ENCODE data around the gene EIF4H.

The EIF4H gene

DNA sequence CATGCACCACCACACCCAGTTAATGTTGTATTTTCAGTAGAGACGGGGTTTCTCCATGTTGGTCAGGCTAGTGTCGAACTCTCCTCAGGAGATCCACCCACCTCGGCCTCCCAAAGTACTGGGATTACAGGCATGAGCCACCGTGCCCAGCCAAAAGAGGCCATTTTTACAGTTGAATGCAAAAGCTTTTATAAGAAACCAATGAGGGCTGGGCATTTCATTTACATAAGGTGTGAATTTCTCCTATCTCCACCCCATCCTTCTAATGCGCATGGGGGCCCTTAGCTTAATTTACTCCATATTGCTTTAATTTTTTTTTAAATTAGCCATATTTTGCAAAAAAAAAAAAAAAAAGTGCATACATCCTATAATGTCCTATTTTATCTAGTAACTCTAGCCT, 25.1 kb upstream of the EIF4H start:
- Mint-ChIP-seq H3K9me3 (peaks cover 5% of the 10 kb centered on the region), H3K36me3 (ENCODE audit: low read depth) (no peaks in the 10 kb centered on the region), H3K4me1 (peaks cover 7% of the 10 kb centered on the region), H3K4me3 (no peak overlapping the region), H3K27me3 (ENCODE audit: low read depth) (no peaks in the 10 kb centered on the region), H3K27ac (peak overlapping the region; percentile 76 to 87 (median 86))
- TF ChIP-seq, protein P1, sequence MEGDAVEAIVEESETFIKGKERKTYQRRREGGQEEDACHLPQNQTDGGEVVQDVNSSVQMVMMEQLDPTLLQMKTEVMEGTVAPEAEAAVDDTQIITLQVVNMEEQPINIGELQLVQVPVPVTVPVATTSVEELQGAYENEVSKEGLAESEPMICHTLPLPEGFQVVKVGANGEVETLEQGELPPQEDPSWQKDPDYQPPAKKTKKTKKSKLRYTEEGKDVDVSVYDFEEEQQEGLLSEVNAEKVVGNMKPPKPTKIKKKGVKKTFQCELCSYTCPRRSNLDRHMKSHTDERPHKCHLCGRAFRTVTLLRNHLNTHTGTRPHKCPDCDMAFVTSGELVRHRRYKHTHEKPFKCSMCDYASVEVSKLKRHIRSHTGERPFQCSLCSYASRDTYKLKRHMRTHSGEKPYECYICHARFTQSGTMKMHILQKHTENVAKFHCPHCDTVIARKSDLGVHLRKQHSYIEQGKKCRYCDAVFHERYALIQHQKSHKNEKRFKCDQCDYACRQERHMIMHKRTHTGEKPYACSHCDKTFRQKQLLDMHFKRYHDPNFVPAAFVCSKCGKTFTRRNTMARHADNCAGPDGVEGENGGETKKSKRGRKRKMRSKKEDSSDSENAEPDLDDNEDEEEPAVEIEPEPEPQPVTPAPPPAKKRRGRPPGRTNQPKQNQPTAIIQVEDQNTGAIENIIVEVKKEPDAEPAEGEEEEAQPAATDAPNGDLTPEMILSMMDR (IDR thresholded peaks at IDR 0.05; ENCODE audit: unreplicated experiment in 3 of 3): no peak

DNA sequence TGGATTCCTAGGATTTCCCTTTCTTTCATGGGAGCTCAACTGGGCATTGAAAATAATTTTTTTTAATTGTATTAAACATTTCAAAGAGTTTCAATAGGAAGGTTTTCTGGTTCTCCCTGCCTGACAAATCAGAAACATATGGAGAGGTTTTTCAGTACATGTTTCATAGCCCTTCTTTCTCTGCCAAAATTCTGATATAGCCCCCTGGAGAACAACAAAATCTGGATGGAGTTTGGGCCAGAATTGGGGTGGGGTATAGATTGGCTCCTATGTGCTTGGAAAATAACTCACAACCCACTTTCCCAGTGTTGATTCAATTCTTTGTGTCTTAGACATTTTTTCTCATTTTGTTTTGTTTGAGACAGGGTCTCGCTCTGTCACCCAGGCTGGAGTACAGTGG, 24.6 kb upstream of the EIF4H start:
- Mint-ChIP-seq H3K36me3 (ENCODE audit: low read depth) (no peaks in the 10 kb centered on the region), H3K9me3 (peaks cover 5% of the 10 kb centered on the region), H3K4me1 (peaks cover 7% of the 10 kb centered on the region), H3K27ac (peak overlapping the region; percentile 76 to 87 (median 86)), H3K4me3 (no peak overlapping the region), H3K27me3 (ENCODE audit: low read depth) (no peaks in the 10 kb centered on the region)
- TF ChIP-seq, protein P1 (IDR thresholded peaks at IDR 0.05; ENCODE audit: unreplicated experiment in 3 of 3): no peak

DNA sequence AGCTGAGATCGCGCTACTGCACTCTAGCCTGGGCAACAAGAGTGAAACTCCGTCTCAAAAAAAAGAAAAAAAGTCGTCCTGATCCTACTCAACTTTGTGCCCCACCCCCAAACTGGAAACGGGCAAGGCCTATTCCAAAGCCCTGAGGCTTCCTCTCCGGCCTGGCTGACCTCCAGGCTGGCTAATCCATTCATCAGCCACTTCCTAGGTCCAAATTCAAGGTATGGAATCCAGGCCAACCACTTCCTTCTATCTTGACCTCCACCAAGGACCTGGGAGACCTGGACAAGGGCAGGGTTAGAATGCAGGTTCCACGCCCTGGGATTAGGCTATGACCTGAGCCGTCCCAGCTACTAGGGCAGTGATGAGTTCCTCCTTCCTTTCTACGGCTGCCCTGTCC, 20.4 kb upstream of the EIF4H start:
- Mint-ChIP-seq H3K4me1 (peaks cover 7% of the 10 kb centered on the region), H3K27ac (no peak overlapping the region), H3K36me3 (ENCODE audit: low read depth) (no peaks in the 10 kb centered on the region), H3K9me3 (no peaks in the 10 kb centered on the region), H3K27me3 (ENCODE audit: low read depth) (no peaks in the 10 kb centered on the region), H3K4me3 (no peak overlapping the region)
- TF ChIP-seq, protein P1 (IDR thresholded peaks at IDR 0.05; ENCODE audit: unreplicated experiment in 3 of 3): no peak

DNA sequence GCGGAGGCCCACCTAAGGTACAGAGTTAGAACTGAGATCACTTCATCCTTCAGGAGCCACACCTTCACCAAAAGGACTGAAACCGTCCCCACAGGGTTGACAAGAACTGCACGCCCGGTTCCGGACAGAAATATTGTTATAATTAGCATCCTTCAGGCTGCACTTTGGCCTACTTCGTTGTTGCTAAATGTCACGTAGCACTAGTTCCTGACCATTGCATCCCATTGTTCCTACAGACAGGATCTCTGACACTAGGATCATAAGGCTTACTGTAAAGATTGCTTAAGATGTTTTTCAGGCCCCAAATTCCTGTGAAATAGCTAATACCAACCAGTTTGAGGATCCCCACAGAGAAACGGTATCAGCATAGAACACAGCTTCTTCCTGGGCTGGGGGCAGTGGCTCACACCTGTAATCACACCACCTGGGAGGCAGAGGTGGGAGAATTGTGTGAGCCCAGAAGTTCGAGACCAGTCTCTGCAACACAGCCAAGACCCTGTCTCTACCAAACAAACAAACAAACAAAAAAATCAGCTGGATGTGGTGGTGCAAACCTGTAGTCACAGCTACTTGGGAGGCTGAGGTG, 18.3 kb upstream of the EIF4H start:
- Mint-ChIP-seq H3K27ac (no peak overlapping the region), H3K36me3 (ENCODE audit: low read depth) (no peaks in the 10 kb centered on the region), H3K4me3 (no peak overlapping the region), H3K9me3 (no peaks in the 10 kb centered on the region), H3K4me1 (no peaks in the 10 kb centered on the region), H3K27me3 (ENCODE audit: low read depth) (no peaks in the 10 kb centered on the region)
- TF ChIP-seq, protein P1 (IDR thresholded peaks at IDR 0.05; ENCODE audit: unreplicated experiment in 3 of 3): no peak

DNA sequence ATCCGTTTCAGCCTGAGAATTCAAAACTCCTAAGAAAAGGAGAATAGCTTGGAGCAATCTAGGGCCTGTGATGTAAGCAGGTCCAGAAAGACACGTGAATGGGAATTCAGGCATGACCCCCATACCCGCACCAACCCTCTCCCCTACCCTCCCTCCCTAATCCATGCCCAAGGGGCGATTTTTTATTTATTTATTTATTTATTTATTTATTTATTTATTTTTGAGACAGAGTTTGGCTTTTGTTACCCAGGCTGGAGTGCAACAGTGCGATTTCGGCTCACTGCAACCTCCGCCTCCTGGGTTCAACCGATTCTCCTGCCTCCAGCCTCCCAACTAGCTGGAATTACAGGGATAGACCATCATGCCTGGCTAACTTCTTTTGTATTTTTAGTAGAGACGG, 16.6 kb upstream of the EIF4H start:
- H3K27ac Mint-ChIP-seq: no peak overlapping the region
- no peaks in the 10 kb centered on the region for H3K36me3 Mint-ChIP-seq (ENCODE audit: low read depth)
- H3K4me3 Mint-ChIP-seq: no peak overlapping the region
- TF ChIP-seq, protein P1 (IDR thresholded peaks at IDR 0.05; ENCODE audit: unreplicated experiment in 3 of 3): no peak
- no peaks in the 10 kb centered on the region for H3K9me3 Mint-ChIP-seq
- H3K4me1 Mint-ChIP-seq: no peaks in the 10 kb centered on the region
- no peaks in the 10 kb centered on the region for H3K27me3 Mint-ChIP-seq (ENCODE audit: low read depth)

DNA sequence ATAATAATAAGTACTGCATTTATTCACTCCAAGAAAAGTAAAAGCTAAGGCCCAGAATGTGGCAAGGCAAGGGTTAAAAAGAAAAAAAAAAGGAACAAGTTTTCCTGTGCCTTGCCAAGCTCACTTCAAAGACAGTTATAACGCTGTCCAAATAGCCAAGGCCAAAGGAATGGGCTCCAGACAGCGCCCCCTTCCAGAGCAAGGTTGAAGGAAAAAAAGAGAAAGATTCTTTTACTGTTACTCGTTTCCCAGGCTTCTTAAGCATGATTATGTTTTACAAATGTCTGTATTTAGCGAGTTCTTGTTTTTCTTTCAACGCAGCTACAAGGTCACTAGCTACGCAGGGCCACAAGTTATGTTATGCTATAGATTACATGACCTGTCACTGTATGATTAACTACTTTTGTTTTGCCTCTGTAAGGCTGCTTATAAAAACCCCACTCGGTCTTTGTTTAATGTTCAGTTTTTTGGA, 9.1 kb upstream of the EIF4H start:
- Mint-ChIP-seq H3K27me3 (ENCODE audit: low read depth) (no peaks in the 10 kb centered on the region), H3K36me3 (ENCODE audit: low read depth) (peaks cover 4% of the 10 kb centered on the region), H3K4me1 (no peaks in the 10 kb centered on the region), H3K9me3 (no peaks in the 10 kb centered on the region), H3K27ac (peak overlapping the region in 2 of 3 experiments; percentile 59 to 62), H3K4me3 (no peak overlapping the region)
- TF ChIP-seq, protein P1 (IDR thresholded peaks at IDR 0.05; ENCODE audit: unreplicated experiment in 3 of 3): peak; percentile 25 to 55 (median 40)
